Hepatocyte (in vitro differentiated cells): Measurements from ENCODE around the gene KCTD10. TPM values are rescaled to one million over a fixed set of nuclear protein-coding genes. Genes with fewer than 3 reads are reported as not detected.

Experiments
- DNase-seq: peaks from one replicate; pipeline ENCODE4 v3.0.0-alpha.2; 2016; ENCODE audit warnings: low spot score
- H2AFZ ChIP-seq: fragments of 200-600 bp; sonication (generic); 2 replicates; pipeline ENCODE4 v1.6.0; 2016; ENCODE audit warnings: antibody characterized with exemption, mild to moderate bottlenecking
- H3K27ac ChIP-seq: fragments of 200-600 bp; sonication (generic); 2 replicates; pipeline ENCODE4 v1.5.1; 2016; ENCODE audit warnings: mild to moderate bottlenecking
- H3K27me3 ChIP-seq: fragments of 200-600 bp; sonication (generic); 2 replicates; pipeline ENCODE4 v1.6.1; 2016
- H3K36me3 ChIP-seq: fragments of 200-600 bp; sonication (generic); replicated peaks from 2 replicates; pipeline ENCODE4 v1.5.1; 2016; ENCODE audit warnings: low read depth; ENCODE audit not compliant: insufficient read depth
- H3K4me1 ChIP-seq: fragments of 200-600 bp; sonication (generic); 2 replicates; pipeline ENCODE4 v1.5.1; 2016; ENCODE audit warnings: mild to moderate bottlenecking, moderate library complexity; ENCODE audit not compliant: insufficient read depth
- H3K4me2 ChIP-seq: fragments of 200-600 bp; sonication (generic); 2 replicates; pipeline ENCODE4 v1.6.0; 2016
- H3K4me3 ChIP-seq: fragments of 200-600 bp; sonication (generic); 2 replicates; pipeline ENCODE4 v1.5.1; 2016; ENCODE audit warnings: mild to moderate bottlenecking
- H3K79me2 ChIP-seq: fragments of 200-600 bp; sonication (generic); 2 replicates; pipeline ENCODE4 v1.6.0; 2017; ENCODE audit warnings: mild to moderate bottlenecking
- H3K9me2 ChIP-seq: fragments of 200-600 bp; sonication (generic); replicated peaks from 2 replicates; pipeline ENCODE4 v1.6.0; 2017; ENCODE audit warnings: mild to moderate bottlenecking; ENCODE audit not compliant: insufficient read depth
- H3K9me3 ChIP-seq: fragments of 200-600 bp; sonication (generic); 2 replicates; pipeline ENCODE4 v1.5.1; 2016; ENCODE audit warnings: low read depth, mild to moderate bottlenecking
- H4K20me1 ChIP-seq: fragments of 200-600 bp; sonication (generic); 2 replicates; pipeline ENCODE4 v1.6.0; 2016; ENCODE audit warnings: mild to moderate bottlenecking; ENCODE audit not compliant: insufficient read depth, poor library complexity, severe bottlenecking
- EZH2 ChIP-seq: fragments of 200-600 bp; sonication (generic); IDR thresholded peaks from 2 replicates; pipeline ENCODE4 v1.6.1; 2016; ENCODE audit warnings: antibody characterized with exemption, mild to moderate bottlenecking, borderline replicate concordance
- EZH2phosphoT487 ChIP-seq: fragments of 200-600 bp; sonication (generic); IDR thresholded peaks from one replicate; pipeline ENCODE4 v1.6.1; 2018; ENCODE audit warnings: antibody characterized with exemption, mild to moderate bottlenecking, low read depth, moderate library complexity; ENCODE audit not compliant: unreplicated experiment, severe bottlenecking
- WGBS: methylation state at CpG from one replicate; pipeline ENCODE4 v1.1.6; 2016; ENCODE audit warnings: low lambda C conversion rate; ENCODE audit errors: missing lambda C conversion rate; 5-methylcytosine and 5-hydroxymethylcytosine counted together
- polyA plus RNA-seq: library from polyadenylated mRNA; unstranded; fragments of >200 nt; fragmentation: Nextera tagmentation; extraction: Ambion mirVana; gene quantifications from 2 replicates; pipeline ENCODE4 v1.2.1, GENCODE V29; 2016
- total RNA-seq: library from RNA; depleted of rRNA; stranded (reverse); fragments of >200 nt; gene quantifications from 2 replicates; pipeline ENCODE4 v1.2.3, GENCODE V29; 2014
- TF ChIP-seq, protein P1 (sequence below): fragments of 200-600 bp; sonication (generic); IDR thresholded peaks from 2 replicates; pipeline ENCODE4 v1.5.1; 2016; ENCODE audit warnings: antibody characterized with exemption, mild to moderate bottlenecking; ENCODE audit not compliant: poor library complexity

Gene KCTD10
- total and polyA plus RNA-seq, 2 experiments from 2014 or later = 29.4 to 29.7 TPM

DNA sequence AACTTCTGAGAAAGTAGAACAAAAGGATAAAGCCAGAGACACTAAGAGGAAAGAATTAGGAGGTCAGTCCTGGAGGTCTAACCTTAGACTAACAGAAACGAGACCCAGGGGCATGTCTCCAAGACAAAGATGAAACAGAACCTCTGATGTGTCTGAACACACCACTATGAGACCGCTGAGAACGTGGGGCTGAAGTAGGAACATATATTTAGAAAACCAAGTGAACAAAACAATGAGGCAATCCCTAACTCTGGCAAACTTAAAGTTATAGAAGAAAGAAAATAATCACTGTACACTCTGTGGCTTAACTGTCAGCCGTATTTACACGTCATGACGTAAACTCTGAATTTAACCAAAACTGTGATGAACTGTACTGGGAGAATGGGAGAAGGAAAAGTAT, 17.9 kb downstream of the KCTD10 start:
- peaks cover 54% of the 10 kb centered on the region for H3K79me2 ChIP-seq

DNA sequence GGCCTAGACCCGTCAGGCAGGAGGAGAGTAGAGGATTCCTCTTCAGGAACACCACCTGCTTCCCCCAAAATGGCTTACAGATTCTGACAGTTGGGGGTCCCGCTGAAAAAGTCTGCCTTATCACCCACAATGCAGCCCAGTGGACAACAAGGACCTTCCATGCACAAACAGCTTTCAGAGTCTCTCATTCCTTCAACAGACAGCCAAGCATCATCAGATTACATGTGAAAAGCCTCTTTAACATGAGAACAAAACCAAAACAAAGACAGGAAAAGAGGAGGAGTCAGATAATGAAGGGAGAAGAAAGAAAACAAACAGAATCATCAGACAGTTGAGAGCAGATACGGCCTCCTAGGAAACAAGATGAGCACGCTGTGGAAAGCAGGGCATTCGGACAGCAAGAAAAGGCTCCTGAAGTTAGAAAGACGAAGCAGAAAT, 18.3 kb downstream of the KCTD10 start:
- Histone ChIP-seq H3K27ac (peak overlapping the region; percentile 95), H3K36me3 (no peaks in the 10 kb centered on the region), H3K4me2 (peak overlapping the region; percentile 17), H3K4me3 (no peak overlapping the region), H4K20me1 (no peaks in the 10 kb centered on the region), H3K27me3 (no peaks in the 10 kb centered on the region), H3K4me1 (peaks cover 46% of the 10 kb centered on the region), H3K9me2 (no peaks in the 10 kb centered on the region), H3K79me2 (peaks cover 50% of the 10 kb centered on the region), H3K9me3 (no peaks in the 10 kb centered on the region), H2AFZ (no peak overlapping the region)
- WGBS = 73% methylated on average over 6 of the region's 6 CpGs
- TF ChIP-seq EZH2 (no peak), EZH2phosphoT487 (no peak)
- TF ChIP-seq, protein P1, sequence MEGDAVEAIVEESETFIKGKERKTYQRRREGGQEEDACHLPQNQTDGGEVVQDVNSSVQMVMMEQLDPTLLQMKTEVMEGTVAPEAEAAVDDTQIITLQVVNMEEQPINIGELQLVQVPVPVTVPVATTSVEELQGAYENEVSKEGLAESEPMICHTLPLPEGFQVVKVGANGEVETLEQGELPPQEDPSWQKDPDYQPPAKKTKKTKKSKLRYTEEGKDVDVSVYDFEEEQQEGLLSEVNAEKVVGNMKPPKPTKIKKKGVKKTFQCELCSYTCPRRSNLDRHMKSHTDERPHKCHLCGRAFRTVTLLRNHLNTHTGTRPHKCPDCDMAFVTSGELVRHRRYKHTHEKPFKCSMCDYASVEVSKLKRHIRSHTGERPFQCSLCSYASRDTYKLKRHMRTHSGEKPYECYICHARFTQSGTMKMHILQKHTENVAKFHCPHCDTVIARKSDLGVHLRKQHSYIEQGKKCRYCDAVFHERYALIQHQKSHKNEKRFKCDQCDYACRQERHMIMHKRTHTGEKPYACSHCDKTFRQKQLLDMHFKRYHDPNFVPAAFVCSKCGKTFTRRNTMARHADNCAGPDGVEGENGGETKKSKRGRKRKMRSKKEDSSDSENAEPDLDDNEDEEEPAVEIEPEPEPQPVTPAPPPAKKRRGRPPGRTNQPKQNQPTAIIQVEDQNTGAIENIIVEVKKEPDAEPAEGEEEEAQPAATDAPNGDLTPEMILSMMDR = no peak
- no peak for DNase-seq

More for the DNA sequence above, 17.9 kb downstream of the KCTD10 start:
- no peak overlapping the region for H2AFZ ChIP-seq
- H3K27me3 ChIP-seq = no peaks in the 10 kb centered on the region
- H3K4me3 ChIP-seq = no peak overlapping the region
- DNase-seq = no peak
- WGBS = 69% methylated on average over 6 of the region's 6 CpGs
- H3K27ac ChIP-seq = peak overlapping the region; percentile 95
- TF ChIP-seq, protein P1 = no peak
- TF ChIP-seq EZH2 (no peak), EZH2phosphoT487 (no peak)
- H4K20me1 ChIP-seq = no peaks in the 10 kb centered on the region
- H3K36me3 ChIP-seq = no peaks in the 10 kb centered on the region
- peaks cover 51% of the 10 kb centered on the region for H3K4me1 ChIP-seq
- peak overlapping the region; percentile 17 for H3K4me2 ChIP-seq
- H3K9me2 ChIP-seq = no peaks in the 10 kb centered on the region
- no peaks in the 10 kb centered on the region for H3K9me3 ChIP-seq

DNA sequence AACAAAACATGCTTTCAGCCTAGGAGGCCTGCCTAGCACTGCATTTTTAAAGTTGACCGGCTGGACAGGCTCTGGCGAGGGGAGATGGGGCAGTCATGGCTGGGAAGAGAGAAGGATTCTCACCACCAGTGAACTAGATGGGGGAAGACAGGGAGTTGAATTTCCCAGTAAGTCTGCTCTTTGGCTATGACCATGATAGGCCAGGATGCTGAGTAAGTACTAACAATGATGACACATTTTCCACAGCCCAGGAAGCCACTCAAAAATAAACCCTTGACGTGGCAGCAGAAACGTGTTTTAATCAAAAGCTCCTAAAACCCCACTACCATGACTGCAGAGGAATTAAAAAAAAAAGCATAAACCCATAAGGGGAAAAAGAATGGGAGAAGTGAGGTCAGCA, 19.0 kb downstream of the KCTD10 start:
- Histone ChIP-seq H3K27ac (peak overlapping the region; percentile 95), H3K27me3 (no peaks in the 10 kb centered on the region), H4K20me1 (no peaks in the 10 kb centered on the region), H3K4me2 (no peak overlapping the region), H3K9me3 (no peaks in the 10 kb centered on the region), H3K9me2 (no peaks in the 10 kb centered on the region), H3K4me1 (peaks cover 41% of the 10 kb centered on the region), H3K36me3 (no peaks in the 10 kb centered on the region), H3K79me2 (peaks cover 50% of the 10 kb centered on the region), H2AFZ (no peak overlapping the region), H3K4me3 (no peak overlapping the region)
- 83% methylated on average over 4 of the region's 4 CpGs for WGBS
- TF ChIP-seq EZH2phosphoT487 = no peak
- TF ChIP-seq, protein P1 = no peak
- TF ChIP-seq EZH2 = no peak
- no peak for DNase-seq
